DND-41 (cell line): Measurements from ENCODE around the gene MYH7.

Experiments used
- ATAC-seq: fragments of 200-7000 bp; cut with Tn5 transposase; 3 replicates; pipeline ENCODE4 v1.9.1; 2021; ENCODE audit warnings: low read depth; ENCODE audit not compliant: insufficient read depth
- DNase-seq: peaks from one replicate; pipeline ENCODE4 v3.0.0-alpha.2; 2020
- H2AFZ ChIP-seq: 2 replicates; pipeline ENCODE4 v1.6.0; 2012; ENCODE audit warnings: low read depth, low read length
- H3K27ac ChIP-seq: 2 replicates; pipeline ENCODE4 v1.5.1; 2012; ENCODE audit warnings: low read length, inconsistent platforms
- H3K27me3 ChIP-seq: fragments of 200-600 bp; sonication (generic); 2 replicates; pipeline ENCODE4 v1.6.0; 2012; ENCODE audit warnings: low read length, mild to moderate bottlenecking, inconsistent platforms; ENCODE audit not compliant: insufficient read depth, poor library complexity
- H3K36me3 ChIP-seq: 2 replicates; pipeline ENCODE4 v1.5.1; 2012; ENCODE audit warnings: low read length, inconsistent platforms; ENCODE audit not compliant: insufficient read depth
- H3K4me1 ChIP-seq: 2 replicates; pipeline ENCODE4 v1.5.1; 2012; ENCODE audit warnings: mild to moderate bottlenecking, low read length; ENCODE audit not compliant: insufficient read depth
- H3K4me2 ChIP-seq: 2 replicates; pipeline ENCODE4 v1.6.0; 2012; ENCODE audit warnings: mild to moderate bottlenecking, moderate library complexity, low read length, inconsistent platforms; ENCODE audit not compliant: insufficient read depth
- H3K4me3 ChIP-seq, 2 experiments: fragments of 200-600 bp in 1 of 2; shearing (Covaris generic) in 1 of 2; 2 replicates each; pipeline ENCODE4 v1.5.1; 2012 to 2016; ENCODE audit warnings: inconsistent platforms in 2 of 2, low read length in 2 of 2, mild to moderate bottlenecking in 2 of 2, low read depth in 1 of 2, moderate library complexity in 1 of 2
- H3K79me2 ChIP-seq: 2 replicates; pipeline ENCODE4 v1.6.0; 2012; ENCODE audit warnings: low read length, inconsistent platforms; ENCODE audit not compliant: insufficient read depth
- H3K9ac ChIP-seq: 2 replicates; pipeline ENCODE4 v1.6.0; 2012; ENCODE audit warnings: low read depth, mild to moderate bottlenecking, inconsistent platforms, low read length, moderate library complexity
- H3K9me3 ChIP-seq: 2 replicates; pipeline ENCODE4 v1.5.1; 2012; ENCODE audit warnings: low read length, moderate library complexity, mild to moderate bottlenecking, inconsistent platforms; ENCODE audit not compliant: insufficient read depth, severe bottlenecking
- H4K20me1 ChIP-seq: 2 replicates; pipeline ENCODE4 v1.6.0; 2012; ENCODE audit warnings: low read length; ENCODE audit not compliant: insufficient read depth
- EZH2 ChIP-seq: IDR thresholded peaks from 3 replicates; pipeline ENCODE4 v1.6.1; 2012; ENCODE audit warnings: borderline replicate concordance, low read depth, mild to moderate bottlenecking, moderate library complexity, low read length, inconsistent platforms; ENCODE audit not compliant: severe bottlenecking
- TF ChIP-seq, protein P1 (sequence below): IDR thresholded peaks from 2 replicates; pipeline ENCODE4 v1.5.1; 2012; ENCODE audit warnings: borderline replicate concordance, low read length, moderate library complexity, mild to moderate bottlenecking; ENCODE audit not compliant: poor library complexity, severe bottlenecking; ENCODE audit errors: extremely low read depth

The MYH7 gene

DNA sequence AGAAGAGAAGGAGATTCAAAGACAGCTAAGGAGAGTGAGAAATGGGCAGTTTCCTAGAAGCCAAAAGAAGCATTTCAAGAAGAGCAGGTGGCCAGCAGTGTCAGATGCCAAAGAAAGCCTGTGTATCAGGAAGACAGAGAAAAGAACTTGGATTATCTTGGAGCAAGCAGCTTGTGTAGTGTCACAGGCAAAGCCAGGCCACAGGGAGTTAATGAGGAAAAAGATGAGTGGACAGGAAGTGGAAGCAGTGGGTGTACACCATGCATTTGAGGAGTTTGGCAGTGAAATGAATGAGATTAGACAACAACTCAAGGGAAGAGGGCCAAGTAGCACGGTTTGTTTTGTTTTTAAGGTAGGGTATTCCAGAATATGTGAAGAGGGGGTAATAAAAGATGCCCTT lies 5.6 kb upstream of the MYH7 start:
- H3K27me3 ChIP-seq, result peaks cover 33% of the 10 kb centered on the region
- no peaks in the 10 kb centered on the region for H3K36me3 ChIP-seq
- H3K4me1 ChIP-seq, result no peaks in the 10 kb centered on the region
- no peaks in the 10 kb centered on the region for H3K9me3 ChIP-seq
- H2AFZ ChIP-seq, result no peak overlapping the region
- no peak overlapping the region for H3K4me3 ChIP-seq
- no peak overlapping the region for H3K9ac ChIP-seq
- H3K4me2 ChIP-seq, result no peak overlapping the region
- no peak overlapping the region for H3K27ac ChIP-seq
- TF ChIP-seq EZH2, result no peak
- TF ChIP-seq, protein P1, sequence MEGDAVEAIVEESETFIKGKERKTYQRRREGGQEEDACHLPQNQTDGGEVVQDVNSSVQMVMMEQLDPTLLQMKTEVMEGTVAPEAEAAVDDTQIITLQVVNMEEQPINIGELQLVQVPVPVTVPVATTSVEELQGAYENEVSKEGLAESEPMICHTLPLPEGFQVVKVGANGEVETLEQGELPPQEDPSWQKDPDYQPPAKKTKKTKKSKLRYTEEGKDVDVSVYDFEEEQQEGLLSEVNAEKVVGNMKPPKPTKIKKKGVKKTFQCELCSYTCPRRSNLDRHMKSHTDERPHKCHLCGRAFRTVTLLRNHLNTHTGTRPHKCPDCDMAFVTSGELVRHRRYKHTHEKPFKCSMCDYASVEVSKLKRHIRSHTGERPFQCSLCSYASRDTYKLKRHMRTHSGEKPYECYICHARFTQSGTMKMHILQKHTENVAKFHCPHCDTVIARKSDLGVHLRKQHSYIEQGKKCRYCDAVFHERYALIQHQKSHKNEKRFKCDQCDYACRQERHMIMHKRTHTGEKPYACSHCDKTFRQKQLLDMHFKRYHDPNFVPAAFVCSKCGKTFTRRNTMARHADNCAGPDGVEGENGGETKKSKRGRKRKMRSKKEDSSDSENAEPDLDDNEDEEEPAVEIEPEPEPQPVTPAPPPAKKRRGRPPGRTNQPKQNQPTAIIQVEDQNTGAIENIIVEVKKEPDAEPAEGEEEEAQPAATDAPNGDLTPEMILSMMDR, result no peak
- H3K79me2 ChIP-seq, result no peaks in the 10 kb centered on the region
- no peaks in the 10 kb centered on the region for H4K20me1 ChIP-seq
- no peak for ATAC-seq
- no peak for DNase-seq

DNA sequence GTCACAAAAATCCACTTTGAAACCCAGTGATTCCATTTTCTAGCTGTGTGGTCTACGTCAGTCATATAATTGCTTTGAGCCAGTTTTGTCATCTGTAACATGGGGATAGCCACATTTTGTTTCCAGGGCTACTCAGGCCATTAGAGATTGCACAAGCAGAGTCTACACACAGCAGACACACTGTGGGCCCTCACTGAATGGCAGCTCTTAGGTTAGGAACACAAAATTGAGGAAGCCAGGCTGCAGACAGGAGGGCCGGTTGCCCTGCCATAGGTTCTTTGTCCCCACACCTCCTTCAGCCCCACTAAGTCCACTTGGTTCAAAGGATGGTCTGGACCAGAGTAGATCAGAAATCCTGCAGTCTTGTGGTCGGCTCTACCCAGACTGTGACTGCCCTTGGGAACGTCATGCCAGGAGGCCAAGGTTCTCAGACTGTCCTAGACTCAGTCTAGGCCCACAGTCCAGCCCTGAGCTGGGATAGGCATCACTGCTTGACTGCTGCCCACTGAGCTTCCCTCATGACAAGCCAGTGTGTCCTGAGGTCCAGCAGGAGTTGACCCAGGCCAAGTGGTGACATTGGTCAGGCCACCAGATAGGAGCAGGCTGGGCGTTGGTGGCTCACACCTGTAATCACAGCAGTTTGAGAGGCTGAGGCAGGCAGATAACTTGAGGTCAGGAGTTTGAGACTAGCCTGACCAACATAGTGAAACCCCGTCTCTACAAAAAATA lies 3.8 kb upstream of the MYH7 start:
- no peak for ATAC-seq
- Histone ChIP-seq H4K20me1 (no peaks in the 10 kb centered on the region), H3K36me3 (no peaks in the 10 kb centered on the region), H3K79me2 (no peaks in the 10 kb centered on the region), H3K4me1 (no peaks in the 10 kb centered on the region), H3K27ac (no peak overlapping the region), H3K4me3 (no peak overlapping the region), H3K27me3 (peaks cover 31% of the 10 kb centered on the region), H3K9ac (no peak overlapping the region), H2AFZ (no peak overlapping the region), H3K9me3 (no peaks in the 10 kb centered on the region), H3K4me2 (no peak overlapping the region)
- DNase-seq, result no peak
- TF ChIP-seq EZH2, result no peak
- TF ChIP-seq, protein P1, result no peak

DNA sequence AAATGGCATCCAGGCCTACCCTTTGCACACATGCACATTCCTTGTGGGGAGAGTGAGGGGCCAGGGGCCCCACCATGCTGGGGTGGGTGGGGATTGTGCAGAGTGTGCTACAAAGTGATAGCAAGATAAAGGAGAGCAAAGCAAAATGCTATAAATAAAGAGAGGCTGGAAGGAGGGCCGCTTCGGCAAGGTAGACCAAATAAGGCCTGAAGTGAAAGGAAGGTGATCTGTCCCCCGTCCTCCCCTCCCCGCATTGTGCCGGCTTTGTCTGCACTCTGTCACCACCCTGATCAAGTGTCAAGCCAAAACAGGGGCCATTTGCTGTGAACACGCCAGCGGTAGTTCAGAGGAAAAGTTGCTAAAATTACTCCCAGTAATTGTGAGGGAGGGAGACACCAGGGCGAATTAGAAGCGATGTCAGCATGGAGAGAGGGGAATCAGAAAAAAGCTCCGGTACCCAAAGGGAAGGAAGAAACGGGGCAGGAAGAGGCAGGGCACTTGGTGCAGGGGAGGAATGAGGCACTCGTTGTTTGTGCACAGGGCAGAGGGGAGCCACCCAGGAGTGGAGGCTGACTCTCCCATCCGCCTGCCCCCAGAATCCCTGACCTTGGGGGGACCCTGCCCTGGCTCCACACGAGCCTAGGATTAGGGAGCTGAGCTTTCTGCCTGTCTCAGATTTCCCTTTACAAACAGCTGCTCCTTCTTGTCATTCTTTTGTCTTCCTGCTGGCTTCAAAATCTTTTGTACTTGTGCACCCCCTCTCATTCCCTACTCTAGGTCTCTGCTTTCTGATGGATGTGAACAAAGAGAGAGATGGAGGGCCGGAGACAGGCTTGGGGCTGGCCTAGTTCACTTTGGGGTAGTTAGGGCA lies 2.9 kb upstream of the MYH7 start:
- no peak overlapping the region for H2AFZ ChIP-seq
- ATAC-seq, result no peak
- H3K4me2 ChIP-seq, result no peak overlapping the region

More for the DNA sequence above, 2.9 kb upstream of the MYH7 start:
- H3K36me3 ChIP-seq, result no peaks in the 10 kb centered on the region
- H3K4me3 ChIP-seq, result no peak overlapping the region
- TF ChIP-seq, protein P1, result no peak
- TF ChIP-seq EZH2, result no peak
- no peaks in the 10 kb centered on the region for H3K79me2 ChIP-seq
- DNase-seq, result no peak
- no peak overlapping the region for H3K9ac ChIP-seq
- peaks cover 24% of the 10 kb centered on the region for H3K27me3 ChIP-seq
- no peaks in the 10 kb centered on the region for H3K4me1 ChIP-seq
- H3K9me3 ChIP-seq, result no peaks in the 10 kb centered on the region
- no peak overlapping the region for H3K27ac ChIP-seq
- H4K20me1 ChIP-seq, result no peaks in the 10 kb centered on the region
